Osteoblast (primary cell): Measurements from ENCODE around the gene CAVIN1. TPM values are rescaled to one million over a fixed set of nuclear protein-coding genes. Genes with fewer than 3 reads are reported as not detected.
"Not testable (repeated sequence)": the region's sequence is repeated elsewhere in the genome, so short reads cannot be mapped to it uniquely, and the experiment has no call there.

Source experiments
- DNase-seq: peaks from one replicate; pipeline ENCODE4 v3.0.0; 2011; ENCODE audit warnings: low spot score, mixed read lengths; ENCODE audit not compliant: insufficient read length; ENCODE audit errors: missing footprints
- H2AFZ ChIP-seq: 2 replicates; pipeline ENCODE4 v1.6.0; 2011; ENCODE audit warnings: mild to moderate bottlenecking, low read length
- H3K27ac ChIP-seq: 2 replicates; pipeline ENCODE4 v1.5.1; 2011; ENCODE audit warnings: mild to moderate bottlenecking, low read depth, low read length, moderate library complexity
- H3K27me3 ChIP-seq: 2 replicates; pipeline ENCODE4 v1.6.0; 2012; ENCODE audit warnings: mild to moderate bottlenecking, control low read depth, inconsistent platforms, low read length, moderate library complexity; ENCODE audit not compliant: insufficient read depth
- H3K36me3 ChIP-seq: 2 replicates; pipeline ENCODE4 v1.5.1; 2011; ENCODE audit warnings: mild to moderate bottlenecking, low read length, control low read depth, moderate library complexity; ENCODE audit not compliant: insufficient read depth
- H3K4me1 ChIP-seq: 2 replicates; pipeline ENCODE4 v1.5.1; 2011; ENCODE audit warnings: mild to moderate bottlenecking, low read length, control low read depth, moderate library complexity; ENCODE audit not compliant: insufficient read depth
- H3K4me2 ChIP-seq: 2 replicates; pipeline ENCODE4 v1.6.0; 2011; ENCODE audit warnings: mild to moderate bottlenecking, low read length; ENCODE audit not compliant: insufficient read depth
- H3K4me3 ChIP-seq: fragments of 200-600 bp; sonication (generic); 3 replicates; pipeline ENCODE4 v1.5.1; 2012; ENCODE audit warnings: mild to moderate bottlenecking, low read length, inconsistent platforms; ENCODE audit not compliant: insufficient read depth
- H3K79me2 ChIP-seq: 2 replicates; pipeline ENCODE4 v1.6.0; 2012; ENCODE audit warnings: mild to moderate bottlenecking, low read length, control low read depth, inconsistent platforms; ENCODE audit not compliant: insufficient read depth
- H3K9me3 ChIP-seq: 2 replicates; pipeline ENCODE4 v1.5.1; 2011; ENCODE audit warnings: low read depth, low read length, control low read depth
- H4K20me1 ChIP-seq: 2 replicates; pipeline ENCODE4 v1.6.0; 2012; ENCODE audit warnings: mild to moderate bottlenecking, low read length, control low read depth; ENCODE audit not compliant: insufficient read depth
- total RNA-seq: library from RNA; depleted of rRNA; stranded (reverse); fragments of >200 nt; gene quantifications from 2 replicates; pipeline ENCODE4 v1.2.3, GENCODE V29; 2012
- TF ChIP-seq, protein P1 (sequence below): IDR thresholded peaks from 2 replicates; pipeline ENCODE4 v1.5.1; 2011; ENCODE audit warnings: mild to moderate bottlenecking, low read depth, low read length, moderate library complexity; ENCODE audit errors: extremely low read depth

CAVIN1 gene
- total RNA-seq, 1 donor: 988 TPM

DNA sequence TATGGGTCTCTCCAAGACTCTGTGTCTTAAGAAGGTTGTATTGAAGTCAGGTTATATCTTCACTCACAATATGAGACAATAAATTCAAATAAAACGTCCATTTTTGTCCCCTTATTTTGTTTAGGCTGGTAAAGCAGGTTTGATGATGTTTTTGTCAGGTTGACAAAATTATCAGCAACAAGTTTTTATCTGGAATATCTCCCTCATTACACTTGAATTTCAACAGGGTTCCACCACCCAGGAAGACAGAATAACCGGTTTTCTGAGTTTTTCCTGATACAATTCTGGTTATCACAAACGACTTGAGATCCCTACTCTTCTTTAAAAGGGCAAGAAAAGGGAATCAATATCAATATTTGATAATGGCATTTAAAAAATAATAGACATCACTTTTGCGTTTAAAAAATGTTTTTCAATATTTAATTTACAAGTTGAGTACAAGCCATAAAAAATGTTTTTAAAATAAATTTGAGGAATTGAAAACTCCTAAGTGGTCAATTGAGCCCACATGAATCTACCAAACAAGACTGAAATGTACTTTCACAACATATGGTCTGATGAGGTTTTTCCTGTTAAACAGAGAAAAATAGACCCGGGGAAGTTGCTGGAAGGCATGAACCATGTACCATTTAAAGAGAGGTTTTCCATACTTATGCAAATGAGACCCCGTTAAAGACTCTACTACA lies 34.2 kb upstream of the CAVIN1 start:
- Histone ChIP-seq H3K79me2 (peaks cover 33% of the 10 kb centered on the region), H3K9me3 (no peaks in the 10 kb centered on the region), H3K27ac (peak overlapping the region; percentile 42), H3K36me3 (peaks cover 17% of the 10 kb centered on the region), H3K4me1 (peaks cover 34% of the 10 kb centered on the region), H4K20me1 (peaks cover 26% of the 10 kb centered on the region), H3K4me2 (peak overlapping the region; percentile 79), H2AFZ (peak overlapping the region; percentile 26), H3K27me3 (no peaks in the 10 kb centered on the region), H3K4me3 (peak overlapping the region; percentile 50)
- DNase-seq: peak; percentile 31
- TF ChIP-seq, protein P1, sequence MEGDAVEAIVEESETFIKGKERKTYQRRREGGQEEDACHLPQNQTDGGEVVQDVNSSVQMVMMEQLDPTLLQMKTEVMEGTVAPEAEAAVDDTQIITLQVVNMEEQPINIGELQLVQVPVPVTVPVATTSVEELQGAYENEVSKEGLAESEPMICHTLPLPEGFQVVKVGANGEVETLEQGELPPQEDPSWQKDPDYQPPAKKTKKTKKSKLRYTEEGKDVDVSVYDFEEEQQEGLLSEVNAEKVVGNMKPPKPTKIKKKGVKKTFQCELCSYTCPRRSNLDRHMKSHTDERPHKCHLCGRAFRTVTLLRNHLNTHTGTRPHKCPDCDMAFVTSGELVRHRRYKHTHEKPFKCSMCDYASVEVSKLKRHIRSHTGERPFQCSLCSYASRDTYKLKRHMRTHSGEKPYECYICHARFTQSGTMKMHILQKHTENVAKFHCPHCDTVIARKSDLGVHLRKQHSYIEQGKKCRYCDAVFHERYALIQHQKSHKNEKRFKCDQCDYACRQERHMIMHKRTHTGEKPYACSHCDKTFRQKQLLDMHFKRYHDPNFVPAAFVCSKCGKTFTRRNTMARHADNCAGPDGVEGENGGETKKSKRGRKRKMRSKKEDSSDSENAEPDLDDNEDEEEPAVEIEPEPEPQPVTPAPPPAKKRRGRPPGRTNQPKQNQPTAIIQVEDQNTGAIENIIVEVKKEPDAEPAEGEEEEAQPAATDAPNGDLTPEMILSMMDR: no peak

DNA sequence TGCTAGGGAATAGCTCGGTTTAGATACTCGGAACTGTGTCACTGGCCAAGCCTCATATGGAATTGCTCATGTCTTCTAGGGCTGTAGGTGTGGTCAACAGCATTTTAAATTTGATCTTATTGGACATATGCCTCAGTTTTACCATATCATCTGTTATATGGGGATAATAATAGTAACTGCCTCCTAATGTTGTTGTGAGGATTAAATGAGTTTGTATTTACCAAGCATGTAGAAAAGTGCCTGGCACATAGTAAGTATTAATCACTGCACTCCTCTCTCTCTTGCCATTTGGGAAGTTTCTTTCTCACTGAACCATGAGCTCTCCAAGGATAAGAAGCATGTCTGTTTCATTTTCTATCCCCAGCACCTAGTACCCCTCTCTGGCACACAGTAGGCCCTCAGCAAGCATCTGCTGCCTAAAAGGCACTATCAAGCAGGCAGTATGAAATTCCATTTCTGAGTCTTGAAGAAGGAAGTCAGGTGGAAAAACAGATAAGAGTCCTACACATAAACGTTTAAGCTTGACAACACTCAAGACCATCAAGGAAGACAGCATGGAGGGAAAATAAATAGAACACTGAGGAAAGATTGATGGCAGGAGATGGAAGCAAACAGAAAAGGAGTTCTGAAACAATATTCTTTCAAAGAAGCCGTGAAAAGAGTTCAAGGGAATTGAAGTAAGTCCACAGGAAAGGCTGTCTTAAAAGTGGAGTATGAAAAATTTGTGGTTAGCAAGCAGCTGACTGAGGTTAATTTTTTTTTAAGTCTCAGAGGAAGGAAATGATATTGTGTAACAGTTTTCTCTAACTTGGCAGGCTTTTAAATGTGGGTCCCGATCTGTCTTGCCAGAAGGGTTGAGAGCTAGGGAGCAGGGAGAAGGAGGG lies 33.4 kb upstream of the CAVIN1 start:
- Histone ChIP-seq H3K4me3 (peak overlapping the region; percentile 50), H4K20me1 (peaks cover 23% of the 10 kb centered on the region), H3K4me2 (peak overlapping the region; percentile 79), H3K9me3 (no peaks in the 10 kb centered on the region), H3K36me3 (peaks cover 9% of the 10 kb centered on the region), H2AFZ (peak overlapping the region; percentile 35), H3K27me3 (no peaks in the 10 kb centered on the region), H3K4me1 (peaks cover 34% of the 10 kb centered on the region), H3K27ac (peak overlapping the region; percentile 42), H3K79me2 (peaks cover 25% of the 10 kb centered on the region)
- peak; percentile 87 for DNase-seq
- TF ChIP-seq, protein P1: no peak

DNA sequence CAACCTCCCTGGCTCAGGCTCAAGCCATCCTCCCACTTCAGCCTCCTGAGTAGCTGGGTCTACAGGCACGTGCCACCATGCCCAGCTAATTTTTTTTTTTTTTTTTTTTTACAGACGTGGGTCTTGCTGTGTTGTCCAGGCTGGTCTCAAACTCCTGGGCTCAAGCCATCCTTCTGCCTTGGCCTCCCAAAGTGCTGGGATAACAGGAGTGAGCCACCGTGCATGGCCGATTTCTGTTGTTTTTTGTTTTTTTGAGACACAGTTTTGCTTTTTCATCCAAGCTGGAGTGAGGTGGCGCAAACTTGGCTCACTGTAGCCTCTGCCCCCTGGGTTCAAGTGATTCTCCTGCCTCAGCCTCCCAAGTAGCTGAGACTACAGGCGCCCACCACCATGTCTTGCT lies 31.9 kb upstream of the CAVIN1 start:
- H3K4me2 ChIP-seq, H3K9me3 ChIP-seq, DNase-seq, H2AFZ ChIP-seq, H3K36me3 ChIP-seq, H3K4me3 ChIP-seq, H3K27ac ChIP-seq, H4K20me1 ChIP-seq, H3K27me3 ChIP-seq: not testable (repeated sequence)
- H3K79me2 ChIP-seq: peaks cover 11% of the 10 kb centered on the region
- peaks cover 24% of the 10 kb centered on the region for H3K4me1 ChIP-seq

DNA sequence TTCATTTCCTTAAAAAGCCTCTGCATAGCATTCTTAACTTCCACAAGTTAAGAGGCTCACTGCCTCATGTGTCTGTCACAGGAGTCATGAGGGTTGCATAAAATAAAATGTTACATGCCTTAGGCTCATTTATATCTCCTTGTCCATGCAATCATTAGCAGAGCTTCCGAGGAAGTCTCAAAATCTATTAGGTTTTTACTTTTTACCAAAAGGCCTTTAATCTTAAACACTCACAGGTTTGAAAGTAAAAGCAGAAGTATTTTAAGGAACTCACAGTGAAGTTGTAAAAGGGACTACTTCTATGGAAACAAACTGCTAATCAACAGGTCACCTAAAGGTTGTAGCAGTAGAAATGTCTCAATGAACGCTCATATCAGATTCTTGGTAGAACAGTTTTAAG lies 30.4 kb upstream of the CAVIN1 start:
- no peaks in the 10 kb centered on the region for H4K20me1 ChIP-seq
- no peaks in the 10 kb centered on the region for H3K9me3 ChIP-seq
- peaks cover 17% of the 10 kb centered on the region for H3K4me1 ChIP-seq
- no peak overlapping the region for H2AFZ ChIP-seq
- H3K36me3 ChIP-seq: no peaks in the 10 kb centered on the region
- no peaks in the 10 kb centered on the region for H3K27me3 ChIP-seq
- no peak overlapping the region for H3K4me2 ChIP-seq
- no peaks in the 10 kb centered on the region for H3K79me2 ChIP-seq
- no peak overlapping the region for H3K27ac ChIP-seq
- TF ChIP-seq, protein P1: no peak
- H3K4me3 ChIP-seq: no peak overlapping the region
- no peak for DNase-seq

DNA sequence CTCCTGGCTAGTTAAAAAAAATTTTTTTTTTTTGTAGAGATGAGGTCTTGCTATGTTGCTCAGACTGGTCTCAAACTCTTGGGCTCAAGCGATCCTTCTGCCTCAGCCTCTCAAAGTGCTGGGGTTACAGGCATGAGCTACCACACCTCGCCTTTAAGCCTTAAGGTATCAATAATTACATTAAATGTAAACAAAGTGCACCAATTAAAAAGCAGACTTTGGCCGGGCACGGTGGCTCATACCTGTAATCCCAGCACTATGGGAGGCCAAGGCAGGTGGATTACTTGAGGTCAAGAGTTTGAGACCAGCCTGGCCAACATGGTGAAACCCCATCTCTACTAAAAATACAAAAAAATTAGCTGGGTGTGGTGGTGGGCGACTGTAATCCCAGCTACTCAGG lies 28.2 kb upstream of the CAVIN1 start:
- not testable (repeated sequence) for H3K4me1 ChIP-seq, H3K27ac ChIP-seq, H3K9me3 ChIP-seq, H3K27me3 ChIP-seq, DNase-seq, H3K4me3 ChIP-seq, H3K36me3 ChIP-seq, H2AFZ ChIP-seq, H4K20me1 ChIP-seq, H3K79me2 ChIP-seq, H3K4me2 ChIP-seq

DNA sequence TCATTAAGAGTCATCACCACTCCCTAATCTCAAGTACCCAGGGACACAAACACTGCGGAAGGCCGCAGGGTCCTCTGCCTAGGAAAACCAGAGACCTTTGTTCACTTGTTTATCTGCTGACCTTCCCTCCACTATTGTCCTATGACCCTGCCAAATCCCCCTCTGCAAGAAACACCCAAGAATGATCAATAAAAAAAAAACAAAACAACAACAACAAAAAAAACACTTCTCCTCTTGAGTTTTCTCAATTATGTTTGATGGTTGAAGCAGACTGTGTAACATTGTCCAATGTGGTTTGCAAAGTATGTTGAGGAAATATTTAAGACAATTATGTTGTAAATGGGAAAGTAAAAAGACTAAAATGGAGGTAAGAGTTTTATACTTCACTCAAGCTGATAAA lies 26.8 kb upstream of the CAVIN1 start:
- not testable (repeated sequence) for H3K9me3 ChIP-seq, H3K4me3 ChIP-seq, H3K4me2 ChIP-seq, H3K4me1 ChIP-seq, H3K27ac ChIP-seq, H3K36me3 ChIP-seq, H3K79me2 ChIP-seq, DNase-seq, H3K27me3 ChIP-seq, H2AFZ ChIP-seq, H4K20me1 ChIP-seq
